Loucy (cell line): ENCODE data around the gene RAB29.

ENCODE experiments used
- H2AFZ ChIP-seq: fragments of 200-600 bp; sonication (generic); 2 replicates; pipeline ENCODE4 v1.6.0; 2016; ENCODE audit warnings: antibody characterized with exemption, mild to moderate bottlenecking, low read length, moderate library complexity
- H3F3A ChIP-seq: fragments of 200-600 bp; 2 replicates; pipeline ENCODE4 v1.6.0; 2016; ENCODE audit warnings: antibody characterized with exemption, low read depth, mild to moderate bottlenecking
- H3K27me3 ChIP-seq: fragments of 200-600 bp; sonication (generic); 2 replicates; pipeline ENCODE4 v1.6.1; 2014; ENCODE audit warnings: low read length, mild to moderate bottlenecking; ENCODE audit not compliant: insufficient read depth, poor library complexity, severe bottlenecking
- H3K36me3 ChIP-seq: fragments of 200-600 bp; sonication (generic); 2 replicates; pipeline ENCODE4 v1.6.1; 2016; ENCODE audit warnings: low read length; ENCODE audit not compliant: insufficient read depth
- H3K4me1 ChIP-seq: fragments of 200-600 bp; sonication (generic); 2 replicates; pipeline ENCODE4 v1.5.1; 2014; ENCODE audit warnings: low read length, mild to moderate bottlenecking; ENCODE audit not compliant: insufficient read depth, poor library complexity, severe bottlenecking
- H3K4me2 ChIP-seq: fragments of 200-600 bp; sonication (generic); 2 replicates; pipeline ENCODE4 v1.6.0; 2014; ENCODE audit warnings: antibody characterized with exemption, low read length, low read depth, mild to moderate bottlenecking; ENCODE audit not compliant: poor library complexity, severe bottlenecking
- H3K4me3 ChIP-seq: fragments of 200-600 bp; sonication (generic); 2 replicates; pipeline ENCODE4 v1.5.1; 2014; ENCODE audit warnings: low read length, mild to moderate bottlenecking, mixed read lengths; ENCODE audit not compliant: poor library complexity, severe bottlenecking
- H3K79me2 ChIP-seq: fragments of 200-600 bp; sonication (generic); 2 replicates; pipeline ENCODE4 v1.6.1; 2014; ENCODE audit warnings: low read length; ENCODE audit not compliant: insufficient read depth
- H3K9ac ChIP-seq: fragments of 200-600 bp; sonication (generic); 2 replicates; pipeline ENCODE4 v1.6.0; 2014; ENCODE audit warnings: mild to moderate bottlenecking, low read depth, low read length, moderate library complexity; ENCODE audit not compliant: poor library complexity, severe bottlenecking
- H3K9me2 ChIP-seq: fragments of 200-600 bp; sonication (generic); replicated peaks from 2 replicates; pipeline ENCODE4 v1.6.1; 2016; ENCODE audit warnings: low read depth, low read length, mixed read lengths
- H3K9me3 ChIP-seq: fragments of 200-600 bp; sonication (generic); 2 replicates; pipeline ENCODE4 v1.6.1; 2014; ENCODE audit warnings: mild to moderate bottlenecking, antibody characterized with exemption, low read length, low read depth; ENCODE audit not compliant: insufficient read depth
- H4K20me1 ChIP-seq: fragments of 200-600 bp; sonication (generic); 2 replicates; pipeline ENCODE4 v1.6.0; 2014; ENCODE audit warnings: antibody characterized with exemption, low read length, mild to moderate bottlenecking; ENCODE audit not compliant: insufficient read depth, poor library complexity, severe bottlenecking
- CTCF ChIP-seq: fragments of 200-600 bp; sonication (generic); conservative IDR thresholded peaks from 2 replicates; pipeline ENCODE4 v1.5.1; 2014; ENCODE audit warnings: mild to moderate bottlenecking, antibody characterized with exemption, low read length
- EZH2phosphoT487 ChIP-seq: fragments of 200-600 bp; IDR thresholded peaks from 2 replicates; pipeline ENCODE4 v1.6.1; 2018; ENCODE audit warnings: antibody characterized with exemption, mild to moderate bottlenecking, moderate library complexity, borderline replicate concordance

Gene RAB29

GRCh38 chr1:205817988-205818387 is 42.7 kb upstream of the RAB29 start:
- Histone ChIP-seq H3K79me2 (0 out of 2 replicates have a peak, but pooled peaks cover 5% of the 10 kb centered on the region), H3K4me1 (peaks cover 16% of the 10 kb centered on the region), H4K20me1 (no peaks in the 10 kb centered on the region), H3K27me3 (no peaks in the 10 kb centered on the region), H3K36me3 (no peaks in the 10 kb centered on the region), H3K9me2 (0 out of 2 replicates have a peak, but pooled peaks cover 7% of the 10 kb centered on the region), H3F3A (no peaks in the 10 kb centered on the region), H3K4me2 (no peak overlapping the region), H2AFZ (no peak overlapping the region), H3K9ac (no peak overlapping the region), H3K9me3 (no peaks in the 10 kb centered on the region), H3K4me3 (no peak overlapping the region)
- TF ChIP-seq CTCF = no peak
- TF ChIP-seq EZH2phosphoT487 = no peak

- H3K9me2 ChIP-seq = 0 out of 2 replicates have a peak, but pooled peaks cover 7% of the 10 kb centered on the region
- H2AFZ ChIP-seq = no peak overlapping the region
- no peak overlapping the region for H3K4me3 ChIP-seq
- TF ChIP-seq EZH2phosphoT487 = no peak
- no peak for TF ChIP-seq CTCF
- H3K36me3 ChIP-seq = no peaks in the 10 kb centered on the region
- no peak overlapping the region for H3K9ac ChIP-seq
- H3K4me1 ChIP-seq = peaks cover 11% of the 10 kb centered on the region
- H3K27me3 ChIP-seq = no peaks in the 10 kb centered on the region
- H3F3A ChIP-seq = no peaks in the 10 kb centered on the region
- H3K79me2 ChIP-seq = peaks cover 10% of the 10 kb centered on the region
- H4K20me1 ChIP-seq = peaks cover 1% of the 10 kb centered on the region
- H3K4me2 ChIP-seq = no peak overlapping the region
- H3K9me3 ChIP-seq = no peaks in the 10 kb centered on the region
These were observed 42.1 kb upstream of the RAB29 start for GRCh38 chr1:205817364-205817763.

GRCh38 chr1:205813755-205814058 is 38.4 kb upstream of the RAB29 start:
- peak overlapping the region; percentile 87 for H3K4me3 ChIP-seq
- no peaks in the 10 kb centered on the region for H3K27me3 ChIP-seq
- H3K4me1 ChIP-seq = peaks cover 48% of the 10 kb centered on the region
- no peaks in the 10 kb centered on the region for H3F3A ChIP-seq
- peak overlapping the region; percentile 96 for H3K4me2 ChIP-seq
- TF ChIP-seq CTCF = no peak
- TF ChIP-seq EZH2phosphoT487 = no peak
- H3K9me2 ChIP-seq = no peaks in the 10 kb centered on the region
- peaks cover 29% of the 10 kb centered on the region for H4K20me1 ChIP-seq
- no peaks in the 10 kb centered on the region for H3K36me3 ChIP-seq
- H3K9ac ChIP-seq = peak overlapping the region; percentile 87
- H3K9me3 ChIP-seq = no peaks in the 10 kb centered on the region
- peak overlapping the region; percentile 91 for H2AFZ ChIP-seq
- peaks cover 46% of the 10 kb centered on the region for H3K79me2 ChIP-seq
